ENCODE data around the gene XYLB. TPM values are rescaled to one million over a fixed set of nuclear protein-coding genes. Genes with fewer than 3 reads are reported as not detected.

The XYLB gene
- total RNA-seq, 2 donors from 2014 or later: 7.8 to 49.8 TPM

DNA sequence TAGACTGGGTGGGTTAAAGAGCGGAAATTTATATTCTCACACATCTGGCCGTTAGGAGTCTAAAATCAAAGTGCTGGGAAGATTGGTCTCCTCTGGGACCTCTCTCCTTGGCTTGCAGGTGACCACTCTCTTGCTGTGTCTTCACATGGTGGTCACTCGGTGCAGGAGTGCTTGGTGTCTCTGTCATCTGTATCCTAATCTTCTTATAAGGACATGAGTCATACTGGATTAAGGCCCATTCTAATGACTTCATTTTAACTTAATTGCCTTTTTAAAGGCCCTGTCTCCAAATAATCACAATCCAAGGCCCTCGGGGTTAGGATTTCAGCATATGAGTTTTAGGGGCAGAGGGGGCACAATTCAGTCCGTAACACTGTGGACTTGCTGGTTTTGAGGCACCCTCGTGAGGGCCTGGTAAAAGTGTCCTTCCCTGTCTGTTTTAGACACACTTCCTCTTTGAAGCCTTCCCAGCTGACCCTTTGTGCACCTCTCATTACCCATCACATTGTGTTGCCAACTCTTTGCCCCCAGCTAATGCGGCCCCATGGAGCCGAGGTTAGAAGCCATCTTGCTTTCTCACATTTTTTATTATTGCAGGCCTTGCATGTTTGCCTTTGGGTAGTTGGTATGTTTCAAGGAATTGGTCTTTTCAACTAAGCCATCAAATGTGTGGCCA lies 3.2 kb downstream of the XYLB start:
- Histone ChIP-seq H3K4me1 (peaks cover 13% of the 10 kb centered on the region), H3K9me3 (no peaks in the 10 kb centered on the region), H3K36me3 (replicated peaks in 1 of 2; ENCODE audit: insufficient read depth in 1 of 2, low read depth in 2 of 2) (no peaks in the 10 kb centered on the region), H3K27ac (no peak overlapping the region), H3K4me3 (no peak overlapping the region), H3K27me3 (no peaks in the 10 kb centered on the region)
- no peak for DNase-seq
- TF ChIP-seq, protein P1, sequence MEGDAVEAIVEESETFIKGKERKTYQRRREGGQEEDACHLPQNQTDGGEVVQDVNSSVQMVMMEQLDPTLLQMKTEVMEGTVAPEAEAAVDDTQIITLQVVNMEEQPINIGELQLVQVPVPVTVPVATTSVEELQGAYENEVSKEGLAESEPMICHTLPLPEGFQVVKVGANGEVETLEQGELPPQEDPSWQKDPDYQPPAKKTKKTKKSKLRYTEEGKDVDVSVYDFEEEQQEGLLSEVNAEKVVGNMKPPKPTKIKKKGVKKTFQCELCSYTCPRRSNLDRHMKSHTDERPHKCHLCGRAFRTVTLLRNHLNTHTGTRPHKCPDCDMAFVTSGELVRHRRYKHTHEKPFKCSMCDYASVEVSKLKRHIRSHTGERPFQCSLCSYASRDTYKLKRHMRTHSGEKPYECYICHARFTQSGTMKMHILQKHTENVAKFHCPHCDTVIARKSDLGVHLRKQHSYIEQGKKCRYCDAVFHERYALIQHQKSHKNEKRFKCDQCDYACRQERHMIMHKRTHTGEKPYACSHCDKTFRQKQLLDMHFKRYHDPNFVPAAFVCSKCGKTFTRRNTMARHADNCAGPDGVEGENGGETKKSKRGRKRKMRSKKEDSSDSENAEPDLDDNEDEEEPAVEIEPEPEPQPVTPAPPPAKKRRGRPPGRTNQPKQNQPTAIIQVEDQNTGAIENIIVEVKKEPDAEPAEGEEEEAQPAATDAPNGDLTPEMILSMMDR (IDR thresholded peaks at IDR 0.05): no peak
- 84 to 88% methylated on average over 8 of the region's 8 CpGs for WGBS, 2 donors
- ATAC-seq: no peak
- intact Hi-C loops (cut with DNase I): loop anchor here (5.0 kb wide), 1 partner anchor 127 kb away; no protein-coding TSS in a partner anchor

DNA sequence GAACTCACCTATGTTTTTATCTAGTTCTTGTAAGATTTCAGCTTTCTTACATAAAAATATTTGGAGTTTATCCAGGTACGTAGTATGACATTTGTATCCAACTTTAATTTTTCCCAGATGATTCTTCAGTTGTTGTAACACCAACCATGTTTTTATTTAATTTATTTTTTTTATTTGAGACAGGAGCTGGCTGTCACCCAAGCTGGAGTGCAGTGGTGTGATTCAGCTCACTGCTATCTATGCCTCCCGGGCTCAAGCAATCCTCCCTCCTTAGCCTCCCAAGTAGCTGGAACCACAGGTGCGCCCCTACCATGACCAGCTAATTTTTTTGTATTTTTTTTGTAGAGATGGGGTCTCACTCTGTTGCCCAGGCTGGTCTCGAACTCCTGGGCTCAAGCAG lies 6.6 kb downstream of the XYLB start:
- no peak overlapping the region for H3K4me3 ChIP-seq
- H3K27me3 ChIP-seq: no peaks in the 10 kb centered on the region
- no peaks in the 10 kb centered on the region for H3K9me3 ChIP-seq
- no peaks in the 10 kb centered on the region for H3K36me3 ChIP-seq (replicated peaks in 1 of 2; ENCODE audit: insufficient read depth in 1 of 2, low read depth in 2 of 2)
- 84 to 88% methylated on average over 4 of the region's 4 CpGs for WGBS, 2 donors
- no peak for DNase-seq
- no peak for ATAC-seq
- H3K4me1 ChIP-seq: peaks cover under 1% of the 10 kb centered on the region
- TF ChIP-seq POLR2A (IDR thresholded peaks at IDR 0.05): no peak
- TF ChIP-seq, protein P1 (IDR thresholded peaks at IDR 0.05): no peak
- no peak overlapping the region for H3K27ac ChIP-seq
- intact Hi-C loops (cut with DNase I): no loop called here

DNA sequence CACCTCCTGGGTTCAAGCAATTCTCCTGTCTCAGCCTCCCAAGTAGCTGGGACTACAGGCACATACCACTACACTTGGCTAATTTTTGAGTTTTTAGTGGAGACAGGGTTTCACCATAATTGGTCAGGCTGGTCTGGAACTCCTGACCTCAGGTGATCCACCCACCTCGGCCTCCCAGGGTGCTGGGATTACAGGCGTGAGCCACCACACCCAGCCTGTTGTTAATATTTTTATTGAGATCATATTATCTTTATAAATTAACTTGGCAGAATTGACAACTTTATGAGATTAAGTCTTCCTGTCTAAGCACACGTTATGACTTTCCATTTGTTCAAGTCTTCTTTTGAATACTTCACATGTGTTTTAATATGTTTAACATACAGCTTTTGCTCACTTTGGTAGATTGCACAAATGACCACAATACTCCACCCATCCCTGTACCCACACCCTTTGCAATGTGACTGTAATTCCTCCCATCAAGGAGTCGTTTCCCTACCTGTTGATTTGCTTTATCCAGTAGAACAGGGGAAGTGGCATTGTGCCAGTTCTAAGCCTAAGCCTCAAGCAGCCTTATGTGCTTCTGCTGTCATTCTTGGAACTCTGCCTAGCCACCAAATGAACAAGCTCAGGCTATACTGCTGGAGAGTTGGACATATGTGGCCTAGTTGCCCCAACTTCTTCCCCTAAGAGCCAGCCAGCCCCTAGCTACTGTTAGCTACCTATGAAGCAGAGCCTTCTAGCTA lies 8.2 kb downstream of the XYLB start:
- intact Hi-C loops (cut with DNase I): no loop called here
- Histone ChIP-seq H3K27me3 (no peaks in the 10 kb centered on the region), H3K4me3 (no peak overlapping the region), H3K9me3 (no peaks in the 10 kb centered on the region), H3K36me3 (replicated peaks in 1 of 2; ENCODE audit: insufficient read depth in 1 of 2, low read depth in 2 of 2) (no peaks in the 10 kb centered on the region), H3K27ac (no peak overlapping the region), H3K4me1 (no peaks in the 10 kb centered on the region)
- ATAC-seq (no peak), DNase-seq (peak in 3 of 4 donors; percentile 39 to 51 (median 47))
- WGBS, 2 donors: 69 to 70% methylated on average over 4 of the region's 4 CpGs
- TF ChIP-seq POLR2A (IDR thresholded peaks at IDR 0.05): no peak

DNA sequence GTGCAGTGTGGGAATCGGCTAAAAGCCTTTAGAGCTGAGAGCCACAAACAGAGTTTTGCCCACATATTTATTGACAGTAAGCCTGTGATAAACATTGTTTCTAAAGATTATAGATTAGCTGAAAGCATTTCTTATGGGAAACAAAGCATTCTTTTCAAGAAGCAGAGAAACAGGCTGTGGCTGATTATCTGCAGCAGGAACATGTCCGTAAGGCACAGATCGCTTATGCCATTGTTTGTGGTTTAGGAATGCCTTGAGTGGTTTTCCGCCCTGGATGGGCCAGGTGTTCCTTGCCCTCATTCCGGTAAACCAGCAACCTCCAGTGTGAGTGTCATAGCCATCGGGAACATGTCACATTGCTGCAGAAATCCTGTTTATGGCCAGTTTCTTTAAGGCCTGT lies 12.5 kb downstream of the XYLB start:
- no peak for DNase-seq
- Histone ChIP-seq H3K9me3 (no peaks in the 10 kb centered on the region), H3K4me1 (no peaks in the 10 kb centered on the region), H3K27me3 (no peaks in the 10 kb centered on the region), H3K4me3 (no peak overlapping the region), H3K27ac (no peak overlapping the region), H3K36me3 (replicated peaks in 1 of 2; ENCODE audit: insufficient read depth in 1 of 2, low read depth in 2 of 2) (no peaks in the 10 kb centered on the region)
- intact Hi-C loops (cut with DNase I): no loop called here
- ATAC-seq: no peak
- TF ChIP-seq, protein P1 (IDR thresholded peaks at IDR 0.05): no peak
- no peak for TF ChIP-seq POLR2A (IDR thresholded peaks at IDR 0.05)
- 97 to 98% methylated on average over 6 of the region's 6 CpGs for WGBS, 2 donors

DNA sequence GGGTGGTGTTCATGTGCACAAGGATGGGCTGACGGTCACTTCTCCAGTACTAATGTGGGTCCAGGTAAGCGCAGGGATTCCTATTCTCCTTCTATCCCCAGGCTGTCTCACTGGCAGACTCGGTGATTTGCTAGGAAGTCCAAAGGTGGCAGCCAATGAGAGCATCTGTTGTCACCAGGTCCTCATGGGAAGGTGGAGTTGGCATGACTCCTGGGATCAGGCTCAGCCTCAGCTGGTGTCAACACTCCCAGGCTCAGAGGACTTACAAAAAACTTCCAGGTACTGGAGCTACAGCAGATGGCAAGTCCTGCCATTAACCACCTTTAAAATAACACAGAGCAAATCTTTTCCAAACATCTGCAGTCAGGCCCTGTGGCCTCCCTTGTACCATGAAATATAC lies 13.8 kb downstream of the XYLB start:
- H3K9me3 ChIP-seq: no peaks in the 10 kb centered on the region
- H3K4me1 ChIP-seq: peaks cover 2% of the 10 kb centered on the region
- TF ChIP-seq, protein P1 (IDR thresholded peaks at IDR 0.05): no peak
- no peak for TF ChIP-seq POLR2A (IDR thresholded peaks at IDR 0.05)
- H3K4me3 ChIP-seq: no peak overlapping the region
- 82% methylated on average over 3 of the region's 3 CpGs; no CpG with 5 or more reads in 1 of the 2 donors for WGBS, 2 donors
- intact Hi-C loops (cut with DNase I): no loop called here
- ATAC-seq (no peak), DNase-seq (peak in 2 of 4 donors; percentile 31 to 42)
- H3K27ac ChIP-seq: no peak overlapping the region
- H3K36me3 ChIP-seq (replicated peaks in 1 of 2; ENCODE audit: insufficient read depth in 1 of 2, low read depth in 2 of 2): no peaks in the 10 kb centered on the region
- H3K27me3 ChIP-seq: no peaks in the 10 kb centered on the region
